Measurements from ENCODE around the gene DHRS7.

DNA sequence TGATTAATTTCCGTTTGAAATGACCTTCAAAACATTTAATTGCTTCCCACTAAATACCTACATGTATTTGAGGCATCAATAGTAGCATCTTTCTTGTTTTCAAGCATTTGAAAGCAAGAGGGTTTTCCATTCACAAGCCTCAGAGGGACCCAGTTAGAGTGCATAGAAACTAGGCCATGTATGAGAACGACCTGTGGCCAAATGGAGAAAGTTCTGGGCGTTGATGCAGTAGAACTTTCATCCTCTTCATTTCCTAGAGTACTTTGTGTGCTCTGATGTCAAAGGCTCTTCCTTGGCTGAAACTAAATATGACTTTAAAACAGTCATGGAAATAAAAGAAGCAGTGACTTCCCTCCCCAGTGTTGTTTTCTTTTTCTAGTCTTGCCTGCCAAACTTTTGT is 944 bp upstream of the DHRS7 start:
- TF ChIP-seq, protein P1, sequence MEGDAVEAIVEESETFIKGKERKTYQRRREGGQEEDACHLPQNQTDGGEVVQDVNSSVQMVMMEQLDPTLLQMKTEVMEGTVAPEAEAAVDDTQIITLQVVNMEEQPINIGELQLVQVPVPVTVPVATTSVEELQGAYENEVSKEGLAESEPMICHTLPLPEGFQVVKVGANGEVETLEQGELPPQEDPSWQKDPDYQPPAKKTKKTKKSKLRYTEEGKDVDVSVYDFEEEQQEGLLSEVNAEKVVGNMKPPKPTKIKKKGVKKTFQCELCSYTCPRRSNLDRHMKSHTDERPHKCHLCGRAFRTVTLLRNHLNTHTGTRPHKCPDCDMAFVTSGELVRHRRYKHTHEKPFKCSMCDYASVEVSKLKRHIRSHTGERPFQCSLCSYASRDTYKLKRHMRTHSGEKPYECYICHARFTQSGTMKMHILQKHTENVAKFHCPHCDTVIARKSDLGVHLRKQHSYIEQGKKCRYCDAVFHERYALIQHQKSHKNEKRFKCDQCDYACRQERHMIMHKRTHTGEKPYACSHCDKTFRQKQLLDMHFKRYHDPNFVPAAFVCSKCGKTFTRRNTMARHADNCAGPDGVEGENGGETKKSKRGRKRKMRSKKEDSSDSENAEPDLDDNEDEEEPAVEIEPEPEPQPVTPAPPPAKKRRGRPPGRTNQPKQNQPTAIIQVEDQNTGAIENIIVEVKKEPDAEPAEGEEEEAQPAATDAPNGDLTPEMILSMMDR (IDR thresholded peaks at IDR 0.05): no peak
- no peak for TF ChIP-seq POLR2A (IDR thresholded peaks at IDR 0.05)
